ENCODE results near the gene TUBGCP3. TPM values are rescaled to one million over a fixed set of nuclear protein-coding genes. Genes with fewer than 3 reads are reported as not detected.

Gene TUBGCP3
- total RNA-seq, 4 donors from 2014 or later, result 19.7 to 62.3 (median 38.8) TPM

DNA sequence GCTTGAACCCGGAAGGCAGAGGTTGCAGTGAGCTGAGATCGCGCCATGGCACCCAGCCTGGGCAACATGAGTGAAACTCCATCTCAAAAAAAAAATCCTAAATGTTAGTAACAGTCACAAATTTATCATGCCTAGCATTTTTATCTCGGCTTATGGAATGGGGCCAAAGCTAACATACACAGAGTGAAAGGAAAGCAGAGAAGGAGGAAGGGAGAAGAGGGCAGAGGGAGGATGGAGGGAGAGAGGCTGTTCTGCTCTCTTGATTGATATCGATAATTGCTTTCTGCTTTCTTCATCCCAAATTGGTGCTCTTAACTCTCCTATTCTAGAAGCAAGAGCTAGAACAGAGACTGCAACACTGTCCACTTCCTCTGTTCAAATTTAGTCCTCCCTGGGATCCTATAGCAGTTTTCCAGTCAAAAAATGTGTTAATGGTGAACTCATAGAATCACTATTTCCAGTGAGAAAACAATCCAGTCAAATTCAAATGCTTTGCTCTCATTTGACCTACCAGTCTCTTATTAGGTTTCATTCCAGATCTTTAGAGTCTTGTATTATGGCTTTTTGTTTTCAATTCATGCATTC, 15.8 kb upstream of the TUBGCP3 start:
- Histone ChIP-seq H3K4me1 (no peaks in the 10 kb centered on the region), H3K9me3 (no peaks in the 10 kb centered on the region), H3K36me3 (no peaks in the 10 kb centered on the region), H3K4me3 (no peak overlapping the region), H3K27me3 (no peaks in the 10 kb centered on the region), H3K27ac (no peak overlapping the region)
- intact Hi-C loops (cut with DNase I; ENCODE audit: low total_unique reads), result no loop called here
- DNase-seq, result no peak
- no peak for TF ChIP-seq POLR2A (IDR thresholded peaks at IDR 0.05)
- TF ChIP-seq, protein P1, sequence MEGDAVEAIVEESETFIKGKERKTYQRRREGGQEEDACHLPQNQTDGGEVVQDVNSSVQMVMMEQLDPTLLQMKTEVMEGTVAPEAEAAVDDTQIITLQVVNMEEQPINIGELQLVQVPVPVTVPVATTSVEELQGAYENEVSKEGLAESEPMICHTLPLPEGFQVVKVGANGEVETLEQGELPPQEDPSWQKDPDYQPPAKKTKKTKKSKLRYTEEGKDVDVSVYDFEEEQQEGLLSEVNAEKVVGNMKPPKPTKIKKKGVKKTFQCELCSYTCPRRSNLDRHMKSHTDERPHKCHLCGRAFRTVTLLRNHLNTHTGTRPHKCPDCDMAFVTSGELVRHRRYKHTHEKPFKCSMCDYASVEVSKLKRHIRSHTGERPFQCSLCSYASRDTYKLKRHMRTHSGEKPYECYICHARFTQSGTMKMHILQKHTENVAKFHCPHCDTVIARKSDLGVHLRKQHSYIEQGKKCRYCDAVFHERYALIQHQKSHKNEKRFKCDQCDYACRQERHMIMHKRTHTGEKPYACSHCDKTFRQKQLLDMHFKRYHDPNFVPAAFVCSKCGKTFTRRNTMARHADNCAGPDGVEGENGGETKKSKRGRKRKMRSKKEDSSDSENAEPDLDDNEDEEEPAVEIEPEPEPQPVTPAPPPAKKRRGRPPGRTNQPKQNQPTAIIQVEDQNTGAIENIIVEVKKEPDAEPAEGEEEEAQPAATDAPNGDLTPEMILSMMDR (IDR thresholded peaks at IDR 0.05), result no peak

DNA sequence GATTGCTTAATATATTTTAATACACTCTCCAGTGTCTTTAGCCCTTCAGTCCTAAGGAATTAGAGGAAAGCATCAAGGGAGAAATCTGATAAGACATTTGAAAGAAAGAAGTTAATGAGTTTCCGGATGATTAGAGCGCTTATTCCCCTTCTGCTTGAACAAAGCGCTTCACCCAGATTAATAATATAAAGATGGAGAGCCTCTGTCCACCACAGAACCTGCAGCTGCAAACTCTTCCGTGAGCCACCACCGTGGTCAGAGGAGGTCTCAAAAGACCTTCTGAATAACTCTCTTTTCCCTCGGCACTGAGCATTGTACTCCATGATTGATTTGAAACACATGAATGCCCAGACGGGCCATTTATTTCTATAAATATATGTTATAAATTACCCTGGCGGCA, 14.2 kb upstream of the TUBGCP3 start:
- Histone ChIP-seq H3K4me1 (no peaks in the 10 kb centered on the region), H3K9me3 (no peaks in the 10 kb centered on the region), H3K36me3 (no peaks in the 10 kb centered on the region), H3K27me3 (no peaks in the 10 kb centered on the region), H3K27ac (no peak overlapping the region), H3K4me3 (no peak overlapping the region)
- DNase-seq, result no peak
- TF ChIP-seq, protein P1 (IDR thresholded peaks at IDR 0.05), result no peak
- TF ChIP-seq POLR2A (IDR thresholded peaks at IDR 0.05), result no peak
- intact Hi-C loops (cut with DNase I; ENCODE audit: low total_unique reads), result no loop called here

DNA sequence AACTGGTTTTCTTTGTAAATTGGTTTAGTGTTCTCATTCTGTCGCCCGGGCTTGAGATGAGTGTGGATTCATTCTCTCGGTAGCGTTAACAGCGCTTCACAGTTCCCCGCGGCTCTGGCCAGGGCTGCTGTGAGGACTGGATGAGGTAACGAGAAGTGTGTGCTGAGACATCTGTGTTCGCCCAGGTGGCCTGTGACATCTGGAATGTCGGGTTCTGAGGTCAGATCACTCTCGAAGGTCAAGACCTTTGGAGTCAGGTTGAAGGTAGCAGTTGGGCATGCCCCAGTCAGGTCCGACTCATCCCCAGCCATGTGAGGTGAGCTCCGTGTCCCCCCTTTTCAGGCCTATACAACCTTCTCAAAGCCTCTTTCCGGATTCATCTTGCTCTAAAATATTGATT, 13.4 kb upstream of the TUBGCP3 start:
- H3K4me3 ChIP-seq, result no peak overlapping the region
- TF ChIP-seq POLR2A (IDR thresholded peaks at IDR 0.05), result no peak
- TF ChIP-seq, protein P1 (IDR thresholded peaks at IDR 0.05), result no peak
- no peaks in the 10 kb centered on the region for H3K9me3 ChIP-seq
- DNase-seq, result no peak
- intact Hi-C loops (cut with DNase I; ENCODE audit: low total_unique reads), result no loop called here
- no peaks in the 10 kb centered on the region for H3K36me3 ChIP-seq
- H3K27ac ChIP-seq, result no peak overlapping the region
- no peaks in the 10 kb centered on the region for H3K27me3 ChIP-seq
- H3K4me1 ChIP-seq, result no peaks in the 10 kb centered on the region

DNA sequence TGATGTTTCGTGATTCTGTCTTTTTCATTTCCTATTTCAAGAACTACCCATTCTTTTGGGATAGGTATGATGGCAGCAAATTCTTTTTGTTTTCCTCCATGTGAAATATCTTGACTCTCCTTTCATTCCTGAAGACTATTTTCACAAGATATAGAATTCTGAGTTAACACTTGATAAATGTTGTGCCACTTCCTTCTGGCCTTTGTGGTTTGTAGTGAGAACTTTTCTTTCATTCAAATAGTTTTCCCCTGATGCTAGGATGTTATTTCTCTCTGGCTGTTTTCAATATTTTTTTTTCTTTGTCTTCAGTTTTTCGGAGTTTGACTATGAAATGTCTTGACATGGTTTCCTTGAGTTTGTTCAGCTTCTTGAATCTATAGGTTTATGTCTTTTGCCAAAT, 8.3 kb upstream of the TUBGCP3 start:
- DNase-seq, result no peak
- intact Hi-C loops (cut with DNase I; ENCODE audit: low total_unique reads), result no loop called here
- no peaks in the 10 kb centered on the region for H3K36me3 ChIP-seq
- no peaks in the 10 kb centered on the region for H3K9me3 ChIP-seq
- H3K27me3 ChIP-seq, result no peaks in the 10 kb centered on the region
- H3K27ac ChIP-seq, result no peak overlapping the region
- no peak overlapping the region for H3K4me3 ChIP-seq
- no peaks in the 10 kb centered on the region for H3K4me1 ChIP-seq
- no peak for TF ChIP-seq POLR2A (IDR thresholded peaks at IDR 0.05)
- TF ChIP-seq, protein P1 (IDR thresholded peaks at IDR 0.05), result no peak

DNA sequence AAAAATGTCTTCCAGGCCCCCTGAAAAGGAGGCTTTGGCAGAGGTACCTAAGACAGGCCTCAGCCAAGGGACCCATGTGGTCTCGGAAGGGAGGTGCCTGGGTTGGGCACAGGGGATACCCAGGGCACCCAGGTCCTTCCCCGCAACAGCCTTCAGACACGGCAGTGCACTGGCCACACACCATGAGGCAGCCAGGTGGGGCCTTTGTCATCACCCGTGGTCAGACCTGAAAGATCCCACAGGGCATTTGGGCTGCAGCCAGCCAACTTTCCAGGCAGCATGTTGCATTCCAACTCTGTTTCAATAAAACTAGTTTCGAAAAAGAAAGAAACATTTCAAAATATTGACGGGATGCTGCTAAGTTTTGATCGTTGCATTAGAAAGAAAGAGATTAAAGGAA, 4.7 kb upstream of the TUBGCP3 start:
- no peaks in the 10 kb centered on the region for H3K9me3 ChIP-seq
- intact Hi-C loops (cut with DNase I; ENCODE audit: low total_unique reads), result no loop called here
- H3K4me3 ChIP-seq, result no peak overlapping the region
- TF ChIP-seq, protein P1 (IDR thresholded peaks at IDR 0.05), result no peak
- no peak for TF ChIP-seq POLR2A (IDR thresholded peaks at IDR 0.05)
- H3K27me3 ChIP-seq, result no peaks in the 10 kb centered on the region
- no peak overlapping the region for H3K27ac ChIP-seq
- no peak for DNase-seq
- no peaks in the 10 kb centered on the region for H3K4me1 ChIP-seq
- H3K36me3 ChIP-seq, result no peaks in the 10 kb centered on the region

All from uterus (tissue), 4 donors.